Measurements from ENCODE around the gene RIMKLB.

- TF ChIP-seq MAX (IDR thresholded peaks at IDR 0.05) (no peak), CTCF (IDR thresholded peaks at IDR 0.05) (no peak), CHD4 (IDR thresholded peaks at IDR 0.05; ENCODE audit: borderline replicate concordance) (no peak), MAZ (IDR thresholded peaks at IDR 0.05; ENCODE audit: borderline replicate concordance, low read depth, low read length) (no peak), HOXA7 (CRISPR knock-in tag; IDR thresholded peaks at IDR 0.05) (no peak), NFE2L2 (conservative IDR thresholded peaks at IDR 0.05; ENCODE audit: low read length) (no peak), EP300 (IDR thresholded peaks at IDR 0.05) (no peak), POLR2A (IDR thresholded peaks at IDR 0.05; ENCODE audit: low read length) (no peak)
These were observed 133.3 kb downstream of the RIMKLB start for GRCh38 chr12:8831116-8831515.

Data from A549 (cell line).